GM15510 (cell line): ENCODE data around the gene NXN.

Source experiments
- POLR2A ChIP-seq: IDR thresholded peaks from 3 replicates; pipeline ENCODE4 v1.6.1; 2011; ENCODE audit warnings: borderline replicate concordance; ENCODE audit not compliant: insufficient read length; ENCODE audit errors: extremely low read depth

Gene NXN

DNA sequence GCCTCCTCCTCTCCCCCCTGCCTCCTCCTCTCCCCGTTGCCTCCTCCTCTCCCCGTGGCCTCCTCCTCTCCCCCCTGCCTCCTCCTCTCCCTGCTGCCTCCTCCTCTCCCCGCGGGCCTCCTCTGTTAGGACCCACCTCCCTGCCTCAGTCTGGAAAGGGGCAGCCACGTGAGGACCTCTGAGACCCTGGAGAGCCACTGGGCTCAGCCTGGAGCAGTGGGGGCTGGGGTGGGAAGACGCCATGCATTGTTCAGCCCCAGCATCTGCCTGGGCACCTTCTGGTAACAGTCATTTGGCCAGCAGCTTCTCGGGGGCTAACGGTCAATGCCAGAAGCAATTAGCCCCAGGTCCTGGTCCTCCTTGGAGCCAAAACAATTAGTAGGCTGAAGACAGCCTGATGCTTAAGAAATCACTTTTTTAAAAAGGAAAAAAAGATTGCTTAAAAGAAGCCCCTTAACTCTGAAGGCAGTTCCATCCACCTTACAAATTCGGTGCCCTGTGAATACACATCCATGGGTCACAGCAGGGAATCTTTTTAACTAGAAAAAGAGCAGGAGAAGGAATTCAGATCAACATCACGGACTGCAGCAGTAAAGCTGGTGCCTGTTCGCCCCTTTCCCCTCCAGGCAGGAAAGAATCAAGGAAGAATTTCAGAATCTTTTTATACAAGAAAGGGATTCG, 29.8 kb downstream of the NXN start:
- no peak for TF ChIP-seq POLR2A

DNA sequence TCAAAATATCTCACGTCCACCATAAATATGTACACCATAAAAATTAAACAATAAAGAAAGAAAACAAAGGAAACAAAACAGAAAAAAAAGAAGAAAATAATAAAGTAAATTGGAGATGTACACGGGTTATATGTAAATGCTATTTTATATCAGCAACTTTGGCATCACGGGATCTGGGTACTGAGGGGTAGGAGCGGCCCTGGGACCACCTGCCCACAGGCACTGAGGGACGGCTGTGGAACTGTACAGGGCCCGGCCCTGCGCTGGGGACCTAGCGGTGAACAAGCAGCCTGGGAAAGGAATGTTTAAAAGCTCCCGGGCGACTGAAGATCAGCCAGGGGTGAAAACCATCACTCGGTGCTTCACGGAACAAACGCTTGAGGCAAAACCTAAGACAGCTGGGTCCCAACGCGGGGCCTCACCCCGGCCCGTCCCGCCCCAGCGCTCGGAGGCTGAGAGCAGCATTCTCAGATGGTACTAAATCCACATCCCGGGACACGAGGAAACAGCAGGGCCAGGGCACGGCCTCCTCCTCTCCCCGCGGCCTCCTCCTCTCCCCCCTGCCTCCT, 31.2 kb downstream of the NXN start:
- TF ChIP-seq POLR2A, result no peak

DNA sequence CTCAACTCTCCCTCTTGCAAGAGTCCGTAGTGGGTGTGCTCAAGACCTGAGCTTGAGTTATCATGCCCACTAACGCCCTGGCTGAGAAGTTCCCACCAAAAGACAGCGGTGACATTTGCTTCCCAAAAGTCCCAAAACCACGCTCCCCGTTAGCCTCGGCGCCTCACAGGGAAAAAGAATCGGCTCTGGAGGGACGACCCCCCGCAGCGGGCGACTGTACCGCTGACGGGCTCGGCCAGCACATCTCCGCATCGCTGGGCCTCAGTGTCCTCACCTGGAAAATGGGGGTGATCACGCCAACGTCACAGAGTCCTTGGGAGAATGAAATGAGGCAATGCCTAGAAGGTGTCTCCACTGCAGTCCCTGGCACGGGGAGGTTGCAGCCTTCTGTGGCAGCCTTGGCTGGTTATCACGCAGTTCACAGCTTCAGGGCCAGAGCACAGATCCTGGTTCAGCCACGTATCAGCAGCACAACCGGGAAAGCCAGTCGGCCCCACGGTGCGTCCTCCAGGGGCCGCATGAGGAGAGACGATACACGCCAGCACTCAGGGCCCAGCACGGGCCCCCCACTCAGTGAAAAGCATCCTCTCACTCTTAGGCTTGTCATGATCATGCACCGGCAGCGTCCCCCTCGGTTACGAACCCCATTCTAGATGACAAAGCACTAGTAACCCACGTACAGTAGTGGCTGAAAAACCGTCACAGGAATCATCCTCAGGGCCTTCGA, 32.9 kb downstream of the NXN start:
- TF ChIP-seq POLR2A, result no peak

DNA sequence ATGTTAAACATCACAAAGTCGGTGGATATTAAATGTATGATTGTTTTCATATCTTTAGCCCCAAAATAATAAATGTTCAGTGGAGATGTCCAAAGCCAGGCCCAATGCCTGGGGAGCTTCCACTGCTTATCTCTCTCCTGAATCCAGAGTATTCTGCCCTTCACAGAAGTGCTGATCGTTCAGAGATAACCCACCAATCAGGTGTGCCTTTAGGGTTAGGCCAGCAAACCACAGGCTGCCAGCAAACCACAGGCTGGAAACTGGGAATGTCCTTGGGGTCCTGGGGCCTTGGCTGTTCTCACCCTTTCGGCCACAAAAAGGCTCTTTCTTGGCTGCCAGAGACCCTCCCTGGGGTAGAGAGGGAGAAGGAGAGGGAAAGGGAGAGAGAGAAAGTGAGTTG, 33.9 kb downstream of the NXN start:
- no peak for TF ChIP-seq POLR2A

DNA sequence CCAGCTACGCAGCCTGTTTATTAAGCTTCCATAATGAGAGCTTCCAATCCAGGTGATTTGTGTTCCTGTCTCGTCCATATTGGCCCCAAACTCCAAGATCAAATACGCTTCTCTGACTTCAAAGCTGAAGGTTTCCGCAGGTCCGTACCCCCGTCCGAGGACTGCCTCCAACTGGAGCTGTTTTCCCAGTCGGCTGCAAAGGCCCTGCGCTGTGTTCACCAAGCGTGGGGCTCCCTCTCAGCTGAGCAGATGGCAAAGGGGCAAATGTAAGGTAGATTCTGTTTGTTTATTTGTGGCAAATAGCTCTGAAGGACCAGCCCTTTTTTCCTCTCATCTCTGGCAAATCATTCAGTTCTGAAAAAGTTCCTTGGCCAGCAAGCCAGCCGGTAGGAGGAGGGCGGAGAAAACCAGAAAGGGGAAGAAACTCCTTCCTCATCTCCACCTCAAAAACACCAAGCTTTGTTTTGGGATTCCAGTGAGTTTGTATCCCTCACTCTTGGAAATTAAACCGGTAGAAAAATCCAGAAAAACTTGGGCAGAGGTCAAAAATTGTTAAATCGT, 35.2 kb downstream of the NXN start:
- no peak for TF ChIP-seq POLR2A

DNA sequence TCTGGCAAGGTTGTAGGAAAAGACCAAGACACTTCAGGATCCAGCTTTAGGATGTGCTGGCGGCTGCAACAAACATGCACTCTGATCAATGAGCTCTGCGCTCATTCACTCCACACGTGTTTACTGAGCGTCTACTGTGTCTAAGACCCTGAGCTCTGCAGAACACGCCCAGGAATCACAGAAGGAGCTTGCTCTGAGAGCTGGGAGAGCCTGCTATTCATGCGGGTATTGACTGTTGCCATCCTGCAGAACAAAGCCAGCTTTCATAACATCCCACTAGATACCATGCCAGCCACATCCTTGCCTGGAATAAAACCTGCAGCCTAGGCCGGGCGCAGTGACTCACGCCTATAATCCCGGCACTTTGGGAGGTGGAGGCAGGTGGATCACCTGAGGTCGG, 44.1 kb downstream of the NXN start:
- TF ChIP-seq POLR2A, result no peak

DNA sequence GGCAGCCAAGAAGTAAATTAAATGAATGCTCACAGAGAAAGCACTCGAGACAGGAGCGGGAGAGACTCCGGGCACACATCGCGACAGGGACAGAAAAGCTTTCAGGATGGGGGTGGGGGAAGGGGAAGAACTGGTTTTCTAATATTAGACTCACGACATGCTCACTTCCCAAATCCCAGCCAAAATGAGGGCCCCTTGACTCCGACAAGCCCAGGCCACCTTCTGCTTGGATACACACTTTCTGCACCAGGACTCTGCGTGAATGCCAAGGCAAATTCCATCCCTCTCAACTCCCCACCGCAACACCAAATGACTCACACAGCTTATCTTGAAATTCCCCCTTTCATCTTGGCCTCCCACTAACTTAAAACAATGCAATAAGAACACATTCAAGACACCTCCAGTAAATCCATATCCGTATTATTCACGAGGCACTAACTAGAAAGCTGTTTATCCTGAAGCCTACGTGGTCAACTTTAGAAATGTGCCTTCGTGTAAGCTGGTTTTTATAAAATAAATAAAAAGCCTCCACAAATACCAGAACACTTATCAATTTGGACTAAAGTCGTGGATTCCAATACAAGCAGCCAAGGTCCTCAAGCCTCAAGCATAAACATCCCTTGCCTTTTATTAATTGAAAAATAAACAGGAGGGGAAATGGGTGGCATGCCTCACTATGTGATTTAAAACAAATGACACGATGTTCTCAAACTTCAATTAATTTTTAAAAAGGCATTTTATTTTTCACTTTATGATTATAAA, 46.1 kb downstream of the NXN start:
- TF ChIP-seq POLR2A, result no peak

DNA sequence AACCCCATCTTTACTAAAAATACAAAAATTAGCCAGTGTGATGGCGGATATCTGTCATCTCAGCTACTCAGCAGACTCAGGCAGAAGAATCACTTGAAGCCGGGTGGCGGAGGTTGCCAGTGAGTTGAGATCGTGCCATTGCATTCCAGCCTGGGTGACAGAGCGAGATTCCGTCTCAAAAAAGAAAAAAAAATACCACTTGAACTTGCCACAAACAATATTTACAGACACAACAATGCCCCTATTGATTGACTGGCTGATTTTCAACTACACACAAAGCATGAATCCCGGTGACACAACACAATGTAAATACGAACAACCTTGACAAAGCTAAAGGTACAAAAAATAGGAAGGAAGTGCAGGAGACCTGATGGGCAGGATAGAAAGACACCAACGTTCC, 49.3 kb downstream of the NXN start:
- no peak for TF ChIP-seq POLR2A

DNA sequence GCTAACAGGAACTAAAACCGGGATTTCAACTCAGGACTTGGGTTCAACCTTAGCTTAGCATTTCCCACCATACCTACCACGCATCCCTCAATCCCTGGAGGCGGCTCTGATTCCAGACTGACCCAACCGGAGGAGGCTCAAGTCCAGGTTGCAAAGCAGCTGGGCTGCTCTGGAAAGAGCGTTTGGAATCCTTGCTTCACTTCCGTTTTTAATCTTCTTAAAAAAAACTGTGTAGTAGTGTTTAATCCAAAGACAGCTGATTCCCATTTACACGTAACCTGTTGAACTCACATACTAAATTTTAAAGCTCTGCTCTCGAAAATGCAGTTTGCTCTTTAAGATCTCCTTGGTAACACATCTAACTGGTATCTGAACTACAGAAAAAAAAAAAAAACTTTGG, 50.0 kb downstream of the NXN start:
- TF ChIP-seq POLR2A, result no peak

DNA sequence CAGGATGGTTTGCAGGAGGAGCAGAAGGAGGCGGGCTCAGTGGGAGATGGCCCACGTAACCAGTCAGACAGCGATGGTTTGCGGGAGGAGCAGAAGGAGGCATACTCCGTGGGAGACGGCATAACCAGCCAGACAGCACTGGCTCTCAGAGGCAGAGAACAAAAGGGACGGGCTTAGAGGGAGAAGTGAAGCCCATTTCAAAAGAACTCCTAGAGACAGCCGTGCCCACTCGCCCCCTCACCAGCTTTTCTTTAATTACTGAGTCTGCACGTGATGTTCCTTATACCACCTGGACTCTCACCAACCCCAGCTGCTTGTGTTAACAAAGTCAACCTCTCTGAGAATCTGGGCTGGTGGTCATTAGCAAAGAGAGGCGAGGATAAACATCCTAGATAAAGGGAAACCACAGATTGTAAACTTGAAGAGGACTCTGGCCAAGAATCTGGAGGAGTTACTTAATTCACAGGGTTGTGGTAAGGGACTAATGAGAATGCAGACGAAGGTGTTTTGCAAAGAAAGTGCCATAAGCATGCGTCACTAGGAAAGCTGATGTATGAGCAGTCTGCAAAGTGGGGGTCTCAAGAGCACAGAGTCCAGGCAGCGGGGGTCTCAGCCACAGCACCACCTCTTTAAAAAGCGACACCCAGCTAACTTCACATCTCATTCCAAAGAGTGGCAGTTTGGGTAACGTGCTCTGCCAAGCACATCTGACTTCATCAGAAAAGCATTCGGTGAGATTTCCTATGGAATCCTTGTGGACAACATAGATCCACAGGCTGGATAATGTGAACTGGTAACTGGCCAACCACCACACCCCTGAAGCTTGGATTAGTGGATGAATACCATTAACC, 51.7 kb downstream of the NXN start:
- no peak for TF ChIP-seq POLR2A

DNA sequence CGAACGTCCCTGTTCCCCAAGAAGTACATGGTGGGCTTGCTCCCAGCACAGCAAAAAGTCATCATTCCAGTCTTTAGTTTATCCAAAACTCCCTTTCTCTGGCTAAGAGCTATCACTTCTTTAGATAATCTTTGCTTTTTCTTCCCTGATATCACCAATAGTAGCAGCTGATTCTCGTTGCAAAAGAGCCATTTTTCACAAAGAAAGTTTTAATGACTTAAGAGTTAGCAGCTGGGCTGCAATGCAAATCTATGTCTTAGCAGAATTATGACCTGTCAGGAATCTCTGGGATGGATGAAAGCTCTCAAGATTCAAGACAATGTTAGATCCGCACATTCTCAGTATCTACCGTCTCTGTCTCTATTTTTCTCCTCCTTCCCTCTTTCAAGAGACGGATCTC, 53.8 kb downstream of the NXN start:
- TF ChIP-seq POLR2A, result no peak

DNA sequence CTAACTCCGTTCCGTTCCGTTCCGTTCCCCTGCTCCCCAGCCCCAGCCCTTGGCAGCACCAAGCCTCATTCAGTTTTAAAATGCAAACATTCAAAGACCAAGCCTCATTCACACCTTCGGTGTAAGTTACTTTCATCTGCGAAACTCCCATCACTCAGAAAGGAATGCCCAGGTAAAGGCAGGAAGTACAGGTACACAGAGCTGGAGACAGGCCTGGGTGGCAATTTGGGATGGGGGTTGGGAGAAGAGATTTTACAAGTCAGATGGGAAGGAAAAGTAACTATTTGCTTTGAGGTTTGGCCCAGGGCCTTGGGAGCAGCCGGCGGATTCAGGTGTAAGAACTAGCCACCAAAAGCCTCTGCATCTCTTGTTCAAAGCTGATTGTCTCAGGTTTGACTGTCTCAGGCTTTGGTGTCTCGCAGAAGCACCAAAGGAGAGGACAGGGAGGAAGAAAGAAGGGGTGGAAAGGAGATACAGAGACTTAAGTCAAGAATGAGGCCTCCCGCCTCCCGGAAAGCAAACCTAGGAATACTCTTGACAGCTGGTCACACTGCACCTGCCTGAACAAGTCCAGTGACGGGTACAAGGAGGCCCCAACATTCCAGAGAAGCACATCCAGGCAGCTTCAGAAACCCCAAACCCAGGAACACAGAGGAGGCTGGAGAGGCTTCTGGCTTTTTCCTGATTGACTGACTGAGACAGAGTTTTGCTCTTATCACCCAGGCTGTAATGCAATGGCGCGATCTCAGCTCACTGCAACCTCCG, 54.7 kb downstream of the NXN start:
- TF ChIP-seq POLR2A, result no peak

DNA sequence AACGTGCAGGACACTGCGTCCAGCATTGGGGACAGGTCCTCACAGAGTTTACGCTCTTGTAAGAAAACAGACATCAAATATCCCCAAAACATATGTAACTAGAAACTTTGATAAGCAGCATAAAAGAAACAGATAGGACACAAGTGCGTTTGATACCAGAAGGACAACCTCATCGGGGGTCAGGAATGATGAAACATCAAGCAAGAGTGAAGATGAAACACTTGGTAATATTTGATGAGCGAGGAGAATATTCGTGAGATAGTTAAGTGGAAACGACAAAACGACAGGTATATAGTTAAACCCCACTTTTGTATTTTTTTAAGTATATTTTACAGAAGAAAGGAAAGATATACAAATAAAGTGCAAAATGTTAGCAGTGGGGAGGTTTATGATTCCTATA, 55.9 kb downstream of the NXN start:
- no peak for TF ChIP-seq POLR2A
